Gastroesophageal sphincter (tissue), 4 donors: ENCODE results near the gene RFX4. TPM values are rescaled to one million over a fixed set of nuclear protein-coding genes. Genes with fewer than 3 reads are reported as not detected.

Source experiments
- ATAC-seq: fragments of 150-250 bp; one replicate; pipeline ENCODE4 v1.9.1; 2016; ENCODE audit warnings: mild to moderate bottlenecking, moderate library complexity
- H3K27ac ChIP-seq, 4 donors: fragments of 200-600 bp; sonication (generic) in 3 of 4; 1 replicate in 3 of 4; 2 replicates in 1 of 4; pipeline ENCODE4 v1.5.1; 2016 to 2019
- H3K27me3 ChIP-seq: fragments of 200-600 bp; sonication (generic); one replicate; pipeline ENCODE4 v1.5.1; 2019
- H3K36me3 ChIP-seq, 2 donors: fragments of 200-600 bp; sonication (generic); one replicate each; pipeline ENCODE4 v1.5.1; 2019; ENCODE audit warnings: control low read depth in 1 of 2
- H3K4me1 ChIP-seq, 3 donors: fragments of 200-600 bp; sonication (generic); 1 replicate in 2 of 3; 2 replicates in 1 of 3; pipeline ENCODE4 v1.5.1; 2016 to 2019; ENCODE audit warnings: control low read depth in 2 of 3
- H3K4me3 ChIP-seq, 2 donors: fragments of 200-600 bp; sonication (generic); one replicate each; pipeline ENCODE4 v1.5.1; 2019; ENCODE audit warnings: mild to moderate bottlenecking in 1 of 2, moderate library complexity in 1 of 2
- H3K9me3 ChIP-seq, 3 donors: fragments of 200-600 bp; sonication (generic); one replicate each; pipeline ENCODE4 v1.5.1; 2017 to 2019; ENCODE audit warnings: control low read depth in 2 of 3
- CTCF ChIP-seq, 4 experiments: fragments of 200-600 bp in 2 of 4; fragments of 450-650 bp in 2 of 4; sonication (generic) in 1 of 4; IDR thresholded peaks; one replicate each; pipeline ENCODE4 v1.5.1; 2017 to 2019; ENCODE audit warnings: antibody characterized with exemption in 4 of 4, mild to moderate bottlenecking in 2 of 4, moderate library complexity in 2 of 4
- EP300 ChIP-seq: sonication (generic); formaldehyde crosslinking; IDR thresholded peaks from one replicate; pipeline ENCODE4 v1.6.1; 2017; ENCODE audit warnings: antibody characterized with exemption, mild to moderate bottlenecking
- POLR2A ChIP-seq, 2 donors: fragments of 450-650 bp; IDR thresholded peaks; one replicate each; pipeline ENCODE4 v1.6.1; 2017; ENCODE audit warnings: antibody characterized with exemption in 2 of 2, mild to moderate bottlenecking in 2 of 2, moderate library complexity in 1 of 2
- POLR2AphosphoS5 ChIP-seq: sonication (generic); formaldehyde crosslinking; IDR thresholded peaks from one replicate; pipeline ENCODE4 v1.6.1; 2017; ENCODE audit warnings: antibody characterized with exemption
- WGBS, 2 donors: methylation state at CpG; one replicate each; pipeline ENCODE4 v1.1.5; 2018; ENCODE audit warnings: low coverage in 1 of 2; 5-methylcytosine and 5-hydroxymethylcytosine counted together
- total RNA-seq, 4 donors: library from RNA; depleted of rRNA; stranded (reverse); fragments of >200 nt; gene quantifications; one replicate each; pipeline ENCODE4 v1.1.0, GENCODE V29; 2016

The RFX4 gene
- total RNA-seq, 4 donors from 2014 or later = not detected

DNA sequence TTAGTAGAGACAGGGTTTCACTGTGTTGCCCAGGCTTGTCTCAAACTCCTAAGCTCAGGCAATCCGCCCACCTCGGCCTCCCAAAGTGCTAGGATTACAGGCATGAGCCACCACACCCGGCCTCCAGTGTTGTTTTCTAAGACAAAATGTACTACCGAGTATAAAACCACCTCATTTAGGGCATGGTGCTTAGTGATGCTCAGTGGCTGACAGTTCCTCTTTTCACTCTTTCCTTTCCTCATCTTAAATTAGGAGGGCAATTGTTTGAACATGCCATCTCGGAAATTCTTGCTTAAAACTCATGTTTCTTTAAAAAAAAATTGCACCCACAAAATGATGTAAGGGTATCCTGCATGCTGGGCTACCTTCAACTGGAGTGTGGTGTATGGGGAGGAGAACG is 89.0 kb downstream of the RFX4 start:
- Histone ChIP-seq H3K27me3 (peaks cover 57% of the 10 kb centered on the region), H3K27ac (no peak overlapping the region), H3K36me3 (no peaks in the 10 kb centered on the region), H3K9me3 (no peaks in the 10 kb centered on the region), H3K4me3 (no peak overlapping the region), H3K4me1 (no peaks in the 10 kb centered on the region)
- ATAC-seq = no peak
- TF ChIP-seq POLR2A (IDR thresholded peaks at IDR 0.05) = no peak
- no peak for TF ChIP-seq POLR2AphosphoS5
- TF ChIP-seq CTCF (IDR thresholded peaks at IDR 0.05) = no peak
- TF ChIP-seq EP300 = no peak
- 68 to 73% methylated on average over 4 to 6 of the region's 6 CpGs for WGBS, 2 donors

- WGBS, 2 donors = 8 to 13% methylated on average over 4 to 5 of the region's 8 CpGs
- ATAC-seq = no peak
These were observed 89.7 kb downstream of the RFX4 start for GRCh38 chr12:106672314-106673025.

DNA sequence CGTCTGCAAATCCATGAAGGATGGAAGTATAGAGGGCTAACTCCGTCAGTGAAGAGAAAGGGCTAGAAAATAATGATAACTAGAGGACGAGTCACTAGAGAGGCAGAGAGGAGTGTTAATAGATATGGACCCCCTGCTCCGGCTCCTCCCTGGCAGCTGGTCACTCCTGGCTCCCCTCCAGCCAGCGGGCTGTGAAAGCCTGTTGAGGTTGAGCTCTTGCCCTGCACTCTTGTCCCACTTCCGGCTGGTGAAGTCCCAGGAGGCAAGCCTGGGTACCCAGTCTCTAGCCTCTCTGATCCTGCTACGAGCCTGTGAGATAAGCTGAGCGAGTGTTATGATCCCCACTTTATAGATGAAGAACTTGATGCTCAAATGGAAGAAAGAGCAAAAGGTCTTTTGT is 90.3 kb downstream of the RFX4 start:
- peaks cover 53% of the 10 kb centered on the region for H3K27me3 ChIP-seq
- no peak overlapping the region for H3K4me3 ChIP-seq
- H3K9me3 ChIP-seq = no peaks in the 10 kb centered on the region
- H3K4me1 ChIP-seq = no peaks in the 10 kb centered on the region
- ATAC-seq = no peak
- H3K27ac ChIP-seq = no peak overlapping the region
- TF ChIP-seq EP300 = no peak
- TF ChIP-seq CTCF (IDR thresholded peaks at IDR 0.05) = no peak
- TF ChIP-seq POLR2AphosphoS5 = no peak
- TF ChIP-seq POLR2A (IDR thresholded peaks at IDR 0.05) = no peak
- H3K36me3 ChIP-seq = no peaks in the 10 kb centered on the region
- WGBS, 2 donors = 29 to 38% methylated on average over 6 to 8 of the region's 8 CpGs

More at GRCh38 chr12:106672314-106673025, 89.7 kb downstream of the RFX4 start:
- no peak overlapping the region for H3K4me3 ChIP-seq
- H3K27ac ChIP-seq = no peak overlapping the region
- no peaks in the 10 kb centered on the region for H3K4me1 ChIP-seq
- H3K27me3 ChIP-seq = peaks cover 57% of the 10 kb centered on the region
- no peaks in the 10 kb centered on the region for H3K36me3 ChIP-seq
- no peaks in the 10 kb centered on the region for H3K9me3 ChIP-seq
- no peak for TF ChIP-seq POLR2AphosphoS5
- no peak for TF ChIP-seq EP300
- no peak for TF ChIP-seq CTCF (IDR thresholded peaks at IDR 0.05)
- no peak for TF ChIP-seq POLR2A (IDR thresholded peaks at IDR 0.05)

DNA sequence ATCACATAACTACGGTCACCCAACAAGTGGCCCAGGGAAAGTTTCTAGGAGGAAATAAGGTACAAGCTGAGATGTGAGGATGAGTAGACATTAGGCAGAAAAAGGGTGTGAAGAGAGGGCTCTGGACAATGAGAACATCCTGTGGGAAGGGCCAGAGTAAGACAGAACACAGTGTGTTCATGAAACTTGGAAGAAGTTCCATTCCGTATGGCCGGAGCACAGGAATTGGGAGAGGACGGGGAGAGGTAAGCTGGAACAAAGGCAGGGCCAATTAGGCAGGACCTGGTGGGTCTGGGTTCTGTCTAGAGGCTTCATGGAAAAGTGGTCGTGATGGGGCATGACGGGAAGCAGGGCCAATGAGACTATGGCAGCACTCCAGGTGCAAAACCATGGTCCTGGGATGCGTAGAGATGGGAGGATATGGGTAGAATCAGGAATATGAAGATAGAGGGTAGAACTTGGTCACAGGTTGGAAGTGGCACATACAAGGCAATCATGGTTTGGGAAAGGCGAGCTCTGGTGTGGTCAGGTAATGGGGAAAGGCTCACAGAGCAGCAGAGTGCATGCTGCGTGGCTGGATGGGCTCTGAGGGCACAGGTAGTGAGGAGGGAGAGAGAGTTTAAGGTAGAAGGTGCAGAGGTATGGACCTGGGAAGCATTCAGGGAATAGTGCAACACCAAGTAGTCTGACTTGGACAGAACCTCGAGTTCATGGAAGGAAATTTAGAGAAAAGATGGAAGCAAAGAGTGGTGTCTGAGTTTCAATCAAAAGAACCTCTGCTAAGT is 93.0 kb downstream of the RFX4 start:
- Histone ChIP-seq H3K27ac (no peak overlapping the region), H3K4me1 (no peaks in the 10 kb centered on the region), H3K36me3 (no peaks in the 10 kb centered on the region), H3K27me3 (peaks cover 35% of the 10 kb centered on the region), H3K4me3 (no peak overlapping the region), H3K9me3 (no peaks in the 10 kb centered on the region)
- ATAC-seq = no peak
- TF ChIP-seq POLR2A (IDR thresholded peaks at IDR 0.05) = no peak
- TF ChIP-seq EP300 = no peak
- no peak for TF ChIP-seq POLR2AphosphoS5
- TF ChIP-seq CTCF (IDR thresholded peaks at IDR 0.05) = no peak
- WGBS, 2 donors = 81 to 84% methylated on average over 8 to 10 of the region's 10 CpGs

DNA sequence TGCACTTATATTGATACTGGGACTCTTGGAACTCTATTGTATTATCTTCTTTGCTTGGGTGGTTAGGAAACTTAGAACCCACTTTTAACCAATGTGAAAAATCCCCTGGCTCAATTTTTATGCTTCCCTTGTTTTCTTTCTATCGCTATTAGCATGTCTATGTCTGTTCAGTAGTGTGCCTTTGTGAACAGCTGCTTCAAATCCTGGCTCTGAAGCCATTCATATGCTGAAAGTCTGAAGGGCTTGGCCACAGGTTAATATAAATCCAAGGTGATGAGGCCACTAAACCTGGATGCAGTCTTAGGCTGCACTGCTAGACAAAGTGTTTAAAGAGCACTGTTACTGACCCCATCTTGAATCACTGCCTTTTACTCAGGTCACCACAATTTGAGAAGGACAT is 96.8 kb downstream of the RFX4 start:
- WGBS, 2 donors = 20 to 46% methylated on average over 1 of the region's 1 CpG
- no peak for TF ChIP-seq CTCF (IDR thresholded peaks at IDR 0.05)
- TF ChIP-seq POLR2AphosphoS5 = no peak
- no peak for TF ChIP-seq EP300
- no peak for TF ChIP-seq POLR2A (IDR thresholded peaks at IDR 0.05)
- ATAC-seq = no peak
- H3K4me3 ChIP-seq = no peak overlapping the region
- H3K4me1 ChIP-seq = no peaks in the 10 kb centered on the region
- H3K36me3 ChIP-seq = no peaks in the 10 kb centered on the region
- H3K9me3 ChIP-seq = no peaks in the 10 kb centered on the region
- no peak overlapping the region for H3K27ac ChIP-seq
- H3K27me3 ChIP-seq = peaks cover 7% of the 10 kb centered on the region
